Measurements from ENCODE around the gene B3GALT6.
A peak's percentile ranks its signal among the peaks of the same experiment; 100 is the strongest.
"Not testable (repeated sequence)": the region's sequence is repeated elsewhere in the genome, so short reads cannot be mapped to it uniquely, and the experiment has no call there.

Gene B3GALT6

GRCh38 chr1:1232208-1232795 is at the start of gene B3GALT6:
TSS of gene B3GALT6 (plus strand) at chr1:1232237. CDS start at chr1:1232279, 42 bp downstream.
- no peak for DNase-seq

- DNase-seq: no peak
These were observed 49.4 kb upstream of the B3GALT6 start for GRCh38 chr1:1182491-1183220.

GRCh38 chr1:1183221-1183747 is 48.8 kb upstream of the B3GALT6 start:
- no peak for DNase-seq

GRCh38 chr1:1183833-1184775 is 47.9 kb upstream of the B3GALT6 start:
- no peak for DNase-seq

GRCh38 chr1:1185101-1185765 is 46.8 kb upstream of the B3GALT6 start:
- no peak for DNase-seq

- DNase-seq: no peak
These were observed 44.1 kb upstream of the B3GALT6 start for GRCh38 chr1:1187938-1188337.

- no peak for DNase-seq
These were observed 42.9 kb upstream of the B3GALT6 start for GRCh38 chr1:1189111-1189510.

- no peak for DNase-seq
These were observed 40.3 kb upstream of the B3GALT6 start for GRCh38 chr1:1191734-1192133.

- no peak for DNase-seq
These were observed 37.3 kb upstream of the B3GALT6 start for GRCh38 chr1:1194723-1195122.

- DNase-seq: not testable (repeated sequence)
These were observed 36.3 kb upstream of the B3GALT6 start for GRCh38 chr1:1195726-1196125.

- no peak for DNase-seq
These were observed 35.4 kb upstream of the B3GALT6 start for GRCh38 chr1:1196431-1197187.

- no peak for DNase-seq
These were observed 34.9 kb upstream of the B3GALT6 start for GRCh38 chr1:1197188-1197500.

- DNase-seq: no peak
These were observed 34.2 kb upstream of the B3GALT6 start for GRCh38 chr1:1197551-1198422.

- DNase-seq: no peak
These were observed 33.5 kb upstream of the B3GALT6 start for GRCh38 chr1:1198423-1199140.

- no peak for DNase-seq
These were observed 32.7 kb upstream of the B3GALT6 start for GRCh38 chr1:1199141-1199960.

GRCh38 chr1:1199961-1200875 is 31.8 kb upstream of the B3GALT6 start:
- no peak for DNase-seq

GRCh38 chr1:1200876-1201810 is 30.9 kb upstream of the B3GALT6 start:
- DNase-seq: peak; percentile 49
